NCI-H128 (cell line): ENCODE results near the gene SLC2A13.
"Not testable (repeated sequence)": the region's sequence is repeated elsewhere in the genome, so short reads cannot be mapped to it uniquely, and the experiment has no call there.

Source experiments
- DNase-seq: peaks from one replicate; lab custom pipeline; 2025; ENCODE audit not compliant: unreplicated experiment; lab: John Stamatoyannopoulos, UW

The SLC2A13 gene

GRCh38 chr12:39935839-39936238 is 170.0 kb downstream of the SLC2A13 start:
- no peak for DNase-seq

- no peak for DNase-seq
Measured at GRCh38 chr12:39935275-39935674, 170.6 kb downstream of the SLC2A13 start.

- DNase-seq, result no peak
Measured at GRCh38 chr12:39931857-39932256, 174.0 kb downstream of the SLC2A13 start.

GRCh38 chr12:39931231-39931630 is 174.7 kb downstream of the SLC2A13 start:
- no peak for DNase-seq

GRCh38 chr12:39930101-39930500 is 175.8 kb downstream of the SLC2A13 start:
- no peak for DNase-seq

GRCh38 chr12:39928181-39928899 is 177.5 kb downstream of the SLC2A13 start:
- DNase-seq, result no peak

- no peak for DNase-seq
Measured at GRCh38 chr12:39923364-39923763, 182.5 kb downstream of the SLC2A13 start.

- DNase-seq, result not testable (repeated sequence)
Measured at GRCh38 chr12:39922598-39922997, 183.3 kb downstream of the SLC2A13 start.

GRCh38 chr12:39920647-39921046 is 185.2 kb downstream of the SLC2A13 start:
- no peak for DNase-seq

- DNase-seq, result no peak
Measured at GRCh38 chr12:39920222-39920621, 185.7 kb downstream of the SLC2A13 start.

GRCh38 chr12:39919790-39920189 is 186.1 kb downstream of the SLC2A13 start:
- no peak for DNase-seq

- no peak for DNase-seq
Measured at GRCh38 chr12:39915249-39915648, 190.6 kb downstream of the SLC2A13 start.

GRCh38 chr12:39912211-39912980 is 193.5 kb downstream of the SLC2A13 start:
- DNase-seq, result no peak

GRCh38 chr12:39906237-39906636 is 199.6 kb downstream of the SLC2A13 start:
- DNase-seq, result no peak

- no peak for DNase-seq
Measured at GRCh38 chr12:39905152-39905551, 200.7 kb downstream of the SLC2A13 start.

GRCh38 chr12:39902821-39903220 is 203.1 kb downstream of the SLC2A13 start:
- DNase-seq, result no peak

- no peak for DNase-seq
Measured at GRCh38 chr12:39897315-39897714, 208.6 kb downstream of the SLC2A13 start.

- not testable (repeated sequence) for DNase-seq
Measured at GRCh38 chr12:39893388-39893787, 212.5 kb downstream of the SLC2A13 start.

- DNase-seq, result no peak
Measured at GRCh38 chr12:39892146-39892545, 213.7 kb downstream of the SLC2A13 start.

GRCh38 chr12:39887856-39888255 is 218.0 kb downstream of the SLC2A13 start:
- no peak for DNase-seq

GRCh38 chr12:39886106-39886505 is 219.8 kb downstream of the SLC2A13 start:
- no peak for DNase-seq

- no peak for DNase-seq
Measured at GRCh38 chr12:39884616-39885125, 221.2 kb downstream of the SLC2A13 start.
